Gastrocnemius medialis (tissue), 4 donors: ENCODE data around the gene PTPRN2. TPM values are rescaled to one million over a fixed set of nuclear protein-coding genes. Genes with fewer than 3 reads are reported as not detected.

ENCODE experiments used
- ATAC-seq, 2 donors: fragments of 150-250 bp; one replicate each; pipeline ENCODE4 v1.9.1; 2016
- DNase-seq, 2 donors: peaks; one replicate each; pipeline ENCODE4 v3.0.0-alpha.2; 2019
- H3K27ac ChIP-seq, 4 donors: fragments of 200-600 bp; sonication (generic); 1 replicate in 1 of 4; 2 replicates in 3 of 4; pipeline ENCODE4 v1.5.1; 2016 to 2018; ENCODE audit warnings: mild to moderate bottlenecking in 2 of 4, moderate library complexity in 1 of 4
- H3K27me3 ChIP-seq, 3 donors: fragments of 200-600 bp; sonication (generic) in 2 of 3; 1 replicate in 1 of 3; 2 replicates in 2 of 3; pipeline versions ENCODE4 v1.5.1 to v1.6.0; 2016 to 2019; ENCODE audit warnings: mild to moderate bottlenecking in 1 of 3, moderate library complexity in 1 of 3
- H3K36me3 ChIP-seq, 2 donors: fragments of 200-600 bp; sonication (generic) in 1 of 2; one replicate each; pipeline ENCODE4 v1.5.1; 2017 to 2018
- H3K4me1 ChIP-seq, 2 donors: fragments of 200-600 bp; sonication (generic) in 1 of 2; one replicate each; pipeline ENCODE4 v1.5.1; 2016 to 2017; ENCODE audit warnings: mild to moderate bottlenecking in 2 of 2
- H3K4me3 ChIP-seq, 4 donors: fragments of 200-600 bp; sonication (generic) in 3 of 4; 1 replicate in 1 of 4; 2 replicates in 3 of 4; pipeline ENCODE4 v1.5.1; 2016 to 2019; ENCODE audit warnings: mild to moderate bottlenecking in 2 of 4
- H3K9me3 ChIP-seq, 3 donors: fragments of 200-600 bp; sonication (generic) in 2 of 3; 1 replicate in 1 of 3; 2 replicates in 2 of 3; pipeline ENCODE4 v1.5.1; 2016 to 2019
- CTCF ChIP-seq, 5 experiments: fragments of 450-650 bp in 3 of 5; fragments of 200-600 bp in 2 of 5; sonication (generic) in 2 of 5; IDR thresholded peaks in 4 of 5; conservative IDR thresholded peaks in 1 of 5; 1 replicate in 4 of 5; 2 replicates in 1 of 5; pipeline ENCODE4 v1.5.1; 2016 to 2019; ENCODE audit warnings: antibody characterized with exemption in 5 of 5, mild to moderate bottlenecking in 3 of 5, moderate library complexity in 3 of 5
- POLR2A ChIP-seq, 2 donors: fragments of 450-650 bp; IDR thresholded peaks; one replicate each; pipeline ENCODE4 v1.6.1; 2017; ENCODE audit warnings: antibody characterized with exemption in 2 of 2, mild to moderate bottlenecking in 2 of 2, moderate library complexity in 2 of 2
- in situ Hi-C, 4 donors: fragments of 200-750 bp; cut with MboI; loops; one replicate each; pipeline versions ENCODE4 v1.15.0 to v1.8.0; 2017; ENCODE audit warnings: low sequenced_read_pairs in 4 of 4
- intact Hi-C: fragments of 100-400 bp; cut with DNase I; formaldehyde crosslinking; loops from one replicate; pipeline ENCODE4 v1.15.1; 2023; ENCODE audit warnings: low total_unique reads
- total RNA-seq, 4 donors: library from RNA; depleted of rRNA; stranded (reverse); fragments of >200 nt; gene quantifications; one replicate each; pipeline versions ENCODE4 v1.1.0 to v1.2.3, GENCODE V29; 2016

PTPRN2 gene
- total RNA-seq, 4 donors from 2014 or later, result 0.66 to 0.85 (median 0.81) TPM

GRCh38 chr7:158000160-158000559, 587.5 kb downstream of the PTPRN2 start:
- no peaks in the 10 kb centered on the region for H3K4me1 ChIP-seq
- H3K27me3 ChIP-seq, result peaks cover 0 to 3% (median 0%) of the 10 kb centered on the region in 3 donors
- no peak for TF ChIP-seq POLR2A (IDR thresholded peaks at IDR 0.05)
- TF ChIP-seq CTCF (IDR thresholded peaks at IDR 0.05 in 4 of 5, conservative IDR thresholded peaks at IDR 0.05 in 1 of 5), result no peak
- H3K27ac ChIP-seq, result no peak overlapping the region
- intact Hi-C loops (no loop called here), in situ Hi-C loops (no loop called here)
- H3K9me3 ChIP-seq, result no peaks in the 10 kb centered on the region
- ATAC-seq (no peak), DNase-seq (no peak)
- H3K36me3 ChIP-seq, result no peaks in the 10 kb centered on the region
- no peak overlapping the region for H3K4me3 ChIP-seq

- no peak for TF ChIP-seq CTCF (IDR thresholded peaks at IDR 0.05 in 4 of 5, conservative IDR thresholded peaks at IDR 0.05 in 1 of 5)
- TF ChIP-seq POLR2A (IDR thresholded peaks at IDR 0.05), result no peak
- ATAC-seq, result no peak
- H3K4me1 ChIP-seq, result no peaks in the 10 kb centered on the region
- H3K9me3 ChIP-seq, result no peaks in the 10 kb centered on the region
- H3K27ac ChIP-seq, result no peak overlapping the region
- no peak overlapping the region for H3K4me3 ChIP-seq
- intact Hi-C loops (no loop called here), in situ Hi-C loops (no loop called here)
- DNase-seq, result no peak
- H3K27me3 ChIP-seq, result peaks cover 0 to 3% (median 0%) of the 10 kb centered on the region in 3 donors
- no peaks in the 10 kb centered on the region for H3K36me3 ChIP-seq
These were observed 588.6 kb downstream of the PTPRN2 start for GRCh38 chr7:157998884-157999552.

DNA sequence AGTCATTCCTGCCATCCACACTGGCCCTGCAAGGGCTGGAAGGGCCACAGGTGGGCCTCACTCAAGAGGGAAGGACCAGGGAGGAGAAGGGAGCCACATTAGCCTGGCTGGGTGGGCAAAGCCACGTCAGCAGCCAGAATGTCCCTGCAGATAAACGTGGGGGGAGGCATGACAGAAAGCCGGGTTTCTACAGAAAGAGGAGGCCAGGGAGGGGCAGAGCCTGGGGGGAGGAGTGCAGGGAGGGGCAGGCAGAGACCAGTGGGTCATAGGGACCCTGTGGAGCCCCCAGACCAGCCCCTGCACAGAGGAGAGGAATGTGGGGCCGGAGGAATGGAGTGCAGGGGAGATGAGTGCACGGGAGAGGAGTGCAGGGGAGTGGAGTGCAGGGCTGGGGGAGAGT, 590.2 kb downstream of the PTPRN2 start:
- Histone ChIP-seq H3K27me3 (peaks cover 0 to 3% (median 0%) of the 10 kb centered on the region in 3 donors), H3K36me3 (no peaks in the 10 kb centered on the region), H3K27ac (no peak overlapping the region), H3K4me1 (no peaks in the 10 kb centered on the region), H3K9me3 (no peaks in the 10 kb centered on the region), H3K4me3 (no peak overlapping the region)
- intact Hi-C loops (no loop called here), in situ Hi-C loops (no loop called here)
- ATAC-seq (no peak), DNase-seq (no peak)
- TF ChIP-seq CTCF (IDR thresholded peaks at IDR 0.05 in 4 of 5, conservative IDR thresholded peaks at IDR 0.05 in 1 of 5) (no peak), POLR2A (IDR thresholded peaks at IDR 0.05) (no peak)

DNA sequence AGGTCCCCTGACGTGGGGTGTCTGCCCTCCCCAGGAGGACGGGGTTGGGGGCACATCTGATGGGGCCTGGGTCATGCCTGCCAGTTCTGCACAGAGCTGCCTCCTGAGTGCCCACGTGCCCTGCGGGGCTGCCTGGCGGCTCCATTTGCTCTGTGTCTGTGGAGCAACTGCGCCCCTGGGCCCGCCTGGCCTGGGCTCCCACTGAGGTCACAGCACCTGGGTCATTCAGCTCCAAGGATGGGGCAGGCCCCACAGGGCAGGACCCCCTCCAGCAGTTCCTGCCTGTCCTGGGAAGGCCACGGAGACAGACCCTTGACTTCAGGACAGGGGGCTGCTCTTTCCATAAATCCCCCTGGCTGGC, 590.6 kb downstream of the PTPRN2 start:
- no peak for TF ChIP-seq POLR2A (IDR thresholded peaks at IDR 0.05)
- TF ChIP-seq CTCF (IDR thresholded peaks at IDR 0.05 in 4 of 5, conservative IDR thresholded peaks at IDR 0.05 in 1 of 5), result no peak
- no peak overlapping the region for H3K4me3 ChIP-seq
- H3K27ac ChIP-seq, result no peak overlapping the region
- H3K36me3 ChIP-seq, result no peaks in the 10 kb centered on the region
- intact Hi-C loops (no loop called here), in situ Hi-C loops (no loop called here)
- ATAC-seq, result no peak
- peaks cover 0 to 3% (median 0%) of the 10 kb centered on the region in 3 donors for H3K27me3 ChIP-seq
- no peak for DNase-seq
- H3K4me1 ChIP-seq, result no peaks in the 10 kb centered on the region
- no peaks in the 10 kb centered on the region for H3K9me3 ChIP-seq
